H9 (cell line): Measurements from ENCODE around the gene PLPP1. TPM values are rescaled to one million over a fixed set of nuclear protein-coding genes. Genes with fewer than 3 reads are reported as not detected.

ENCODE experiments used
- DNase-seq: peaks from one replicate; pipeline ENCODE4 v3.0.0-alpha.2; 2017
- H2AFZ ChIP-seq: one replicate; pipeline ENCODE4 v1.6.1; 2013; ENCODE audit warnings: mild to moderate bottlenecking, low read length, control low read depth, moderate library complexity
- H2AK5ac ChIP-seq: 2 replicates; pipeline ENCODE4 v1.6.1; 2013; ENCODE audit warnings: low read length, control low read depth, mixed read lengths; ENCODE audit not compliant: insufficient read length
- H2BK120ac ChIP-seq: one replicate; pipeline ENCODE4 v1.6.1; 2013; ENCODE audit warnings: low read depth, mild to moderate bottlenecking, low read length, control low read depth, inconsistent platforms; ENCODE audit not compliant: poor library complexity, severe bottlenecking
- H2BK12ac ChIP-seq: 2 replicates; pipeline ENCODE4 v1.6.1; 2013; ENCODE audit warnings: low read length, control low read depth, mixed read lengths, low read depth; ENCODE audit not compliant: insufficient read length
- H2BK15ac ChIP-seq: 2 replicates; pipeline ENCODE4 v1.6.1; 2013; ENCODE audit warnings: low read depth, low read length, control low read depth
- H2BK20ac ChIP-seq: one replicate; pipeline ENCODE4 v1.6.1; 2013; ENCODE audit warnings: low read depth, mild to moderate bottlenecking, low read length, control low read depth, inconsistent platforms; ENCODE audit not compliant: poor library complexity, severe bottlenecking
- H2BK5ac ChIP-seq: 2 replicates; pipeline ENCODE4 v1.6.1; 2013; ENCODE audit warnings: low read length, control low read depth, mixed read lengths; ENCODE audit not compliant: insufficient read length
- H3K14ac ChIP-seq: 2 replicates; pipeline ENCODE4 v1.6.1; 2013; ENCODE audit warnings: low read length, control low read depth; ENCODE audit not compliant: insufficient read depth
- H3K18ac ChIP-seq: 2 replicates; pipeline ENCODE4 v1.6.1; 2013; ENCODE audit warnings: low read depth, mild to moderate bottlenecking, mixed read lengths, low read length, control low read depth; ENCODE audit not compliant: insufficient read length
- H3K23ac ChIP-seq: 2 replicates; pipeline ENCODE4 v1.6.1; 2013; ENCODE audit warnings: low read length, control low read depth, mixed read lengths, low read depth; ENCODE audit not compliant: insufficient read length
- H3K23me2 ChIP-seq: 2 replicates; pipeline ENCODE4 v1.6.1; 2013; ENCODE audit warnings: low read depth, mild to moderate bottlenecking, mixed read lengths, low read length, control low read depth; ENCODE audit not compliant: insufficient read length, poor library complexity, severe bottlenecking
- H3K27ac ChIP-seq: 2 replicates; pipeline ENCODE4 v1.5.1; 2013; ENCODE audit warnings: low read length, control low read depth, mixed read lengths, low read depth; ENCODE audit not compliant: insufficient read length
- H3K27me3 ChIP-seq: 2 replicates; pipeline ENCODE4 v1.6.1; 2013; ENCODE audit warnings: low read length, control low read depth, inconsistent platforms; ENCODE audit not compliant: insufficient read depth
- H3K4ac ChIP-seq: 2 replicates; pipeline ENCODE4 v1.6.1; 2013; ENCODE audit warnings: low read depth, mild to moderate bottlenecking, control low read depth, inconsistent platforms, low read length, moderate library complexity
- H3K4me1 ChIP-seq: 2 replicates; pipeline ENCODE4 v1.6.1; 2013; ENCODE audit warnings: low read length, control low read depth, inconsistent platforms; ENCODE audit not compliant: insufficient read depth
- H3K4me2 ChIP-seq: 2 replicates; pipeline ENCODE4 v1.6.1; 2013; ENCODE audit warnings: low read length, control low read depth, mixed read lengths; ENCODE audit not compliant: insufficient read length, insufficient read depth
- H3K56ac ChIP-seq: 2 replicates; pipeline ENCODE4 v1.6.1; 2013; ENCODE audit warnings: low read depth, mild to moderate bottlenecking, mixed read lengths, low read length, control low read depth; ENCODE audit not compliant: insufficient read length
- H3K79me1 ChIP-seq: 2 replicates; pipeline ENCODE4 v1.6.1; 2013; ENCODE audit warnings: low read depth, mild to moderate bottlenecking, moderate library complexity, low read length, control low read depth, inconsistent platforms; ENCODE audit not compliant: insufficient read depth, poor library complexity, severe bottlenecking
- H3K79me2 ChIP-seq: 2 replicates; pipeline ENCODE4 v1.6.1; 2013; ENCODE audit warnings: low read length, control low read depth, inconsistent platforms; ENCODE audit not compliant: insufficient read depth
- H3K9ac ChIP-seq: 2 replicates; pipeline ENCODE4 v1.6.1; 2013; ENCODE audit warnings: low read length, control low read depth, mixed read lengths; ENCODE audit not compliant: insufficient read length; ENCODE audit errors: extremely low read depth
- H3K9me3 ChIP-seq: one replicate; pipeline ENCODE4 v1.6.1; 2013; ENCODE audit warnings: low read depth, low read length, inconsistent platforms; ENCODE audit not compliant: control insufficient read depth
- H3T11ph ChIP-seq: one replicate; pipeline ENCODE4 v1.6.1; 2013; ENCODE audit warnings: mild to moderate bottlenecking, low read length, control low read depth, inconsistent platforms
- H4K20me1 ChIP-seq: one replicate; pipeline ENCODE4 v1.6.1; 2013; ENCODE audit not compliant: control insufficient read depth, insufficient read length, insufficient read depth
- H4K5ac ChIP-seq: 2 replicates; pipeline ENCODE4 v1.6.1; 2013; ENCODE audit warnings: low read depth, mild to moderate bottlenecking, mixed read lengths, low read length, control low read depth; ENCODE audit not compliant: insufficient read length
- H4K8ac ChIP-seq: replicated peaks from 2 replicates; pipeline ENCODE4 v1.6.1; 2013; ENCODE audit warnings: low read length, control low read depth, mixed read lengths, low read depth; ENCODE audit not compliant: insufficient read length
- H4K91ac ChIP-seq: 2 replicates; pipeline ENCODE4 v1.6.1; 2013; ENCODE audit warnings: low read depth, mild to moderate bottlenecking, moderate library complexity, mixed read lengths, low read length, control low read depth; ENCODE audit not compliant: insufficient read length
- H3K27ac Mint-ChIP-seq, 3 experiments: 2 replicates in 2 of 3; 3 replicates in 1 of 3; pipeline ENCODE4 v1.8.0; 2020 to 2021; ENCODE audit warnings: mixed read lengths in 3 of 3, mild to moderate bottlenecking in 1 of 3, moderate library complexity in 1 of 3
- H3K27me3 Mint-ChIP-seq: 2 replicates; pipeline ENCODE4 v1.8.0; 2021; ENCODE audit warnings: low read depth, mild to moderate bottlenecking, moderate library complexity, mixed read lengths
- H3K36me3 Mint-ChIP-seq, 3 experiments: 2 replicates in 2 of 3; 3 replicates in 1 of 3; pipeline ENCODE4 v1.8.0; 2020 to 2021; ENCODE audit warnings: low read depth in 3 of 3, mixed read lengths in 3 of 3; ENCODE audit not compliant: insufficient read depth in 1 of 3
- H3K4me1 Mint-ChIP-seq, 2 experiments: 2 replicates each; pipeline ENCODE4 v1.8.0; 2020; ENCODE audit warnings: mixed read lengths in 2 of 2
- H3K4me3 Mint-ChIP-seq, 2 experiments: 2 replicates in 1 of 2; 3 replicates in 1 of 2; pipeline ENCODE4 v1.8.0; 2020 to 2021; ENCODE audit warnings: mild to moderate bottlenecking in 2 of 2, mixed read lengths in 2 of 2, moderate library complexity in 1 of 2
- H3K9me3 Mint-ChIP-seq, 2 experiments: 2 replicates in 1 of 2; 3 replicates in 1 of 2; pipeline ENCODE4 v1.8.0; 2020; ENCODE audit warnings: mild to moderate bottlenecking in 2 of 2, mixed read lengths in 2 of 2, moderate library complexity in 1 of 2
- CTCF ChIP-seq: fragments of 200-600 bp; sonication (generic); conservative IDR thresholded peaks from 3 replicates; pipeline ENCODE4 v1.8.0; 2021; ENCODE audit warnings: antibody characterized with exemption, mild to moderate bottlenecking
- WGBS: extraction: QIAGEN DNeasy Blood & Tissue Kit; methylation state at CpG from one replicate; pipeline ENCODE4 v1.1.7; 2013; ENCODE audit warnings: missing lambda C conversion rate, low lambda C conversion rate, mixed read lengths; ENCODE audit not compliant: insufficient read length; ENCODE audit errors: extremely low coverage; 5-methylcytosine and 5-hydroxymethylcytosine counted together
- total RNA-seq: library from RNA; stranded (reverse); gene quantifications from 2 replicates; pipeline ENCODE4 v1.2.1, GENCODE V29; 2021

Gene PLPP1
- total RNA-seq, 1 experiment from 2014 or later = 85.9 TPM

GRCh38 chr5:55459572-55459971, 75.2 kb downstream of the PLPP1 start:
- Histone ChIP-seq H3K27me3 (no peaks in the 10 kb centered on the region), H3K14ac (no peak overlapping the region), H2BK20ac (no peak overlapping the region), H3K27ac (no peak overlapping the region), H2AK5ac (no peak overlapping the region), H3K9me3 (no peaks in the 10 kb centered on the region), H3K4me2 (no peak overlapping the region), H3K23ac (no peak overlapping the region), H4K20me1 (no peaks in the 10 kb centered on the region), H2BK120ac (no peak overlapping the region), H4K8ac (no peak overlapping the region), H2AFZ (no peak overlapping the region), H3T11ph (no peak overlapping the region), H2BK15ac (no peak overlapping the region), H3K79me2 (no peaks in the 10 kb centered on the region; the same call in 1 of the 2 replicates), H3K18ac (no peak overlapping the region), H3K23me2 (no peaks in the 10 kb centered on the region), H3K4me1 (peaks cover 3% of the 10 kb centered on the region; the same call in 1 of the 2 replicates), H2BK12ac (no peak overlapping the region), H4K91ac (no peak overlapping the region), H4K5ac (no peak overlapping the region), H3K79me1 (no peaks in the 10 kb centered on the region), H3K4ac (no peak overlapping the region), H2BK5ac (no peak overlapping the region), H3K56ac (no peak overlapping the region), H3K9ac (no peak overlapping the region)
- H3K27me3 Mint-ChIP-seq = no peaks in the 10 kb centered on the region
- H3K9me3 Mint-ChIP-seq = no peaks in the 10 kb centered on the region
- no peak for DNase-seq
- peaks cover 0 to 29% (median 17%) of the 10 kb centered on the region in 3 experiments; a peak in 5 of 7 replicates for H3K36me3 Mint-ChIP-seq
- WGBS = no CpG with 5 or more reads among the region's 2 CpGs
- peak overlapping the region in 1 of 2 experiments; percentile 7; a peak in 1 of 5 replicates for H3K4me3 Mint-ChIP-seq
- H3K27ac Mint-ChIP-seq = peak overlapping the region in 2 of 3 experiments; percentile 61 to 63; a peak in 5 of 7 replicates
- peaks cover 32 to 37% of the 10 kb centered on the region in 2 experiments for H3K4me1 Mint-ChIP-seq
- TF ChIP-seq CTCF = no peak
